ENCODE data around the gene TRAPPC14. TPM values are rescaled to one million over a fixed set of nuclear protein-coding genes. Genes with fewer than 3 reads are reported as not detected.

Gene TRAPPC14
- total and polyA plus RNA-seq, 2 of the 8 experiments (the other 6 are each of a cell fraction or from before 2014, with no cell fraction given): 11.9 to 22.1 TPM

- TF ChIP-seq ZNF274 (IDR thresholded peaks at IDR 0.05; ENCODE audit: borderline replicate concordance, extremely low read depth, low read length): no peak
- no peak for TF ChIP-seq SIRT6 (IDR thresholded peaks at IDR 0.05; ENCODE audit: low read length)
- TF ChIP-seq EZH2 (IDR thresholded peaks at IDR 0.05; ENCODE audit: low read depth, low read length, severe bottlenecking): no peak
- no peak for TF ChIP-seq CBX8 (IDR thresholded peaks at IDR 0.05; ENCODE audit: borderline replicate concordance, low read depth, low read length)
- TF ChIP-seq EP300 (IDR thresholded peaks at IDR 0.05; ENCODE audit: borderline replicate concordance in 1 of 2, low read depth in 2 of 2, low read length in 2 of 2): no peak
- no peak for TF ChIP-seq BRCA1 (IDR thresholded peaks at IDR 0.05; ENCODE audit: low read depth, low read length)
- TF ChIP-seq CREB1 (IDR thresholded peaks at IDR 0.05): no peak
- TF ChIP-seq POLR2AphosphoS5 (IDR thresholded peaks at IDR 0.05; ENCODE audit: low read depth, low read length): no peak
- TF ChIP-seq NANOG (IDR thresholded peaks at IDR 0.05; ENCODE audit: insufficient read depth, low read depth, low read length, poor library complexity, severe bottlenecking): no peak
- no peak for TF ChIP-seq HDAC6 (IDR thresholded peaks at IDR 0.05; ENCODE audit: low read depth, low read length)
Measured at GRCh38 chr7:100166970-100167911, 8.7 kb upstream of the TRAPPC14 start (continued).

Measured in H1 (cell line).